HEK293 (cell line): ENCODE measurements around the gene HOXB4.
A peak's percentile ranks its signal among the peaks of the same experiment; 100 is the strongest.

Experiments used
- AEBP2 ChIP-seq: fragments of 450-650 bp; formaldehyde crosslinking; IDR thresholded peaks from 2 replicates; pipeline ENCODE4 v1.5.1; 2016; ENCODE audit warnings: missing biosample characterization, missing genetic modification characterization, borderline replicate concordance
- BCL6B ChIP-seq: fragments of 450-650 bp; formaldehyde crosslinking; IDR thresholded peaks from 2 replicates; pipeline ENCODE4 v1.5.1; 2017; ENCODE audit warnings: missing biosample characterization, missing genetic modification characterization
- CTCF ChIP-seq: fragments of 450-650 bp; formaldehyde crosslinking; IDR thresholded peaks from 2 replicates; pipeline ENCODE4 v1.5.1; 2016; ENCODE audit warnings: missing biosample characterization, missing genetic modification characterization
- ZBTB10 ChIP-seq: fragments of 450-650 bp; formaldehyde crosslinking; IDR thresholded peaks from 2 replicates; pipeline ENCODE4 v1.5.1; 2016; ENCODE audit warnings: missing biosample characterization, missing genetic modification characterization
- ZBTB20 ChIP-seq: fragments of 450-650 bp; formaldehyde crosslinking; IDR thresholded peaks from 2 replicates; pipeline ENCODE4 v1.5.1; 2016; ENCODE audit warnings: missing biosample characterization, missing genetic modification characterization
- ZEB2 ChIP-seq: fragments of 450-650 bp; formaldehyde crosslinking; IDR thresholded peaks from 2 replicates; pipeline ENCODE4 v1.5.1; 2016; ENCODE audit warnings: missing biosample characterization, missing genetic modification characterization
- ZFP69B ChIP-seq: fragments of 450-650 bp; formaldehyde crosslinking; IDR thresholded peaks from 2 replicates; pipeline ENCODE4 v1.5.1; 2016; ENCODE audit warnings: missing biosample characterization, missing genetic modification characterization
- ZIC2 ChIP-seq: fragments of 450-650 bp; formaldehyde crosslinking; IDR thresholded peaks from 2 replicates; pipeline ENCODE4 v1.5.1; 2016; ENCODE audit warnings: missing biosample characterization, missing genetic modification characterization
- ZNF10 ChIP-seq: fragments of 450-650 bp; formaldehyde crosslinking; IDR thresholded peaks from 2 replicates; pipeline ENCODE4 v1.5.1; 2017; ENCODE audit warnings: missing biosample characterization, missing genetic modification characterization
- ZNF169 ChIP-seq: fragments of 450-650 bp; formaldehyde crosslinking; IDR thresholded peaks from 2 replicates; pipeline ENCODE4 v1.5.1; 2016; ENCODE audit warnings: missing biosample characterization, missing genetic modification characterization
- ZNF175 ChIP-seq: fragments of 450-650 bp; formaldehyde crosslinking; IDR thresholded peaks from 2 replicates; pipeline ENCODE4 v1.5.1; 2016; ENCODE audit warnings: missing biosample characterization, missing genetic modification characterization
- ZNF18 ChIP-seq: fragments of 450-650 bp; formaldehyde crosslinking; IDR thresholded peaks from 2 replicates; pipeline ENCODE4 v1.5.1; 2016; ENCODE audit warnings: missing biosample characterization, missing genetic modification characterization
- ZNF324 ChIP-seq: fragments of 450-650 bp; formaldehyde crosslinking; IDR thresholded peaks from 2 replicates; pipeline ENCODE4 v1.5.1; 2016; ENCODE audit warnings: missing biosample characterization, missing genetic modification characterization
- ZNF391 ChIP-seq: fragments of 450-650 bp; formaldehyde crosslinking; IDR thresholded peaks from 2 replicates; pipeline ENCODE4 v1.5.1; 2016; ENCODE audit warnings: low read depth, missing biosample characterization, missing genetic modification characterization, borderline replicate concordance
- ZNF488 ChIP-seq: fragments of 450-650 bp; formaldehyde crosslinking; IDR thresholded peaks from 2 replicates; pipeline ENCODE4 v1.5.1; 2016; ENCODE audit warnings: missing biosample characterization, missing genetic modification characterization
- ZNF501 ChIP-seq: fragments of 450-650 bp; formaldehyde crosslinking; IDR thresholded peaks from 2 replicates; pipeline ENCODE4 v1.5.1; 2016; ENCODE audit warnings: missing biosample characterization, missing genetic modification characterization
- ZNF510 ChIP-seq: fragments of 450-650 bp; formaldehyde crosslinking; IDR thresholded peaks from 2 replicates; pipeline ENCODE4 v1.5.1; 2018; ENCODE audit warnings: mild to moderate bottlenecking, missing genetic modification characterization, missing biosample characterization; ENCODE audit not compliant: insufficient replicate concordance
- ZNF513 ChIP-seq: fragments of 450-650 bp; IDR thresholded peaks from 2 replicates; pipeline ENCODE4 v1.5.1; 2018; ENCODE audit warnings: missing biosample characterization, missing genetic modification characterization
- ZNF518A ChIP-seq: fragments of 450-650 bp; formaldehyde crosslinking; conservative IDR thresholded peaks from 2 replicates; pipeline ENCODE4 v1.5.1; 2016; ENCODE audit warnings: low read depth, missing biosample characterization, missing genetic modification characterization
- ZNF585B ChIP-seq: fragments of 450-650 bp; formaldehyde crosslinking; IDR thresholded peaks from 2 replicates; pipeline ENCODE4 v1.5.1; 2016; ENCODE audit warnings: missing biosample characterization, missing genetic modification characterization
- ZNF664 ChIP-seq: fragments of 450-650 bp; formaldehyde crosslinking; IDR thresholded peaks from 2 replicates; pipeline ENCODE4 v1.5.1; 2016; ENCODE audit warnings: missing biosample characterization, missing genetic modification characterization

HOXB4 gene

GRCh38 chr17:48626245-48627117 is 48.3 kb upstream of the HOXB4 start, which contains the start of gene HOXB9 (continued):
- TF ChIP-seq ZNF18 (tag by site-specific recombination) (peak; percentile 35), ZNF10 (tag by site-specific recombination) (peak; percentile 33; the same call in 1 of the 2 replicates), ZNF175 (tag by site-specific recombination) (no peak), ZIC2 (peak; percentile 94), ZNF488 (tag by site-specific recombination) (0 out of 2 replicates have a peak, but pooled peaks have one; percentile 58), ZNF518A (tag by site-specific recombination) (no peak), ZNF664 (tag by site-specific recombination) (no peak), ZNF510 (tag by site-specific recombination) (no peak), AEBP2 (tag by site-specific recombination) (no peak), ZNF324 (tag by site-specific recombination) (peak; percentile 91), ZNF585B (no peak), ZBTB10 (tag by site-specific recombination) (peak; percentile 99), ZNF501 (peak; percentile 31), CTCF (no peak), BCL6B (tag by site-specific recombination) (no peak), ZFP69B (peak; percentile 68; the same call in 1 of the 2 replicates), ZNF391 (tag by site-specific recombination) (peak; percentile 81; the same call in 1 of the 2 replicates), ZBTB20 (tag by site-specific recombination) (peak; percentile 95), ZNF169 (no peak), ZNF513 (tag by site-specific recombination) (peak; percentile 59; the same call in 1 of the 2 replicates), ZEB2 (tag by site-specific recombination) (peak; percentile 100)
